ENCODE results near the gene ZNF691. TPM values are rescaled to one million over a fixed set of nuclear protein-coding genes. Genes with fewer than 3 reads are reported as not detected.

Gene ZNF691, protein sequence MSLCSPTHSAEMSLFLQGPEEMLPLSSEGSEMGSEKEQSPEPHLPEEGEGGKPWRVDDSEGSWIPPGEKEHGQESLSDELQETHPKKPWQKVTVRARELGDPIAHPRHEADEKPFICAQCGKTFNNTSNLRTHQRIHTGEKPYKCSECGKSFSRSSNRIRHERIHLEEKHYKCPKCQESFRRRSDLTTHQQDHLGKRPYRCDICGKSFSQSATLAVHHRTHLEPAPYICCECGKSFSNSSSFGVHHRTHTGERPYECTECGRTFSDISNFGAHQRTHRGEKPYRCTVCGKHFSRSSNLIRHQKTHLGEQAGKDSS
- 10 to 100 TPM in 1 of 2 donors, 1 to 10 TPM in 1; 8.2 to 14.5 TPM for total RNA-seq
- 1 to 10 TPM; 6.6 to 8.4 TPM for polyA plus RNA-seq
- long read RNA-seq, donor 1, transcript ZNF691-206 (2 exons, 1,577 nt): major isoform, 6 of 11 reads
- long read RNA-seq, donor 1, partial matches to known transcripts: 0 of 11 reads
- long read RNA-seq, donor 1, other reads (novel, unspliced or antisense): 0 of 11 reads
- long read RNA-seq, donor 2, partial matches to known transcripts: 0 of 3 reads
- long read RNA-seq, donor 2, other reads (novel, unspliced or antisense): 0 of 3 reads
- long read RNA-seq, donor 3, partial matches to known transcripts: 0 of 3 reads
- long read RNA-seq, donor 3, other reads (novel, unspliced or antisense): 0 of 3 reads
- long read RNA-seq, donor 4, partial matches to known transcripts: 0 of 7 reads
- long read RNA-seq, donor 4, other reads (novel, unspliced or antisense): 0 of 7 reads
- long read RNA-seq, donor 5, partial matches to known transcripts: 7 of 15 reads
- long read RNA-seq, donor 5, other reads (novel, unspliced or antisense): 0 of 15 reads

DNA sequence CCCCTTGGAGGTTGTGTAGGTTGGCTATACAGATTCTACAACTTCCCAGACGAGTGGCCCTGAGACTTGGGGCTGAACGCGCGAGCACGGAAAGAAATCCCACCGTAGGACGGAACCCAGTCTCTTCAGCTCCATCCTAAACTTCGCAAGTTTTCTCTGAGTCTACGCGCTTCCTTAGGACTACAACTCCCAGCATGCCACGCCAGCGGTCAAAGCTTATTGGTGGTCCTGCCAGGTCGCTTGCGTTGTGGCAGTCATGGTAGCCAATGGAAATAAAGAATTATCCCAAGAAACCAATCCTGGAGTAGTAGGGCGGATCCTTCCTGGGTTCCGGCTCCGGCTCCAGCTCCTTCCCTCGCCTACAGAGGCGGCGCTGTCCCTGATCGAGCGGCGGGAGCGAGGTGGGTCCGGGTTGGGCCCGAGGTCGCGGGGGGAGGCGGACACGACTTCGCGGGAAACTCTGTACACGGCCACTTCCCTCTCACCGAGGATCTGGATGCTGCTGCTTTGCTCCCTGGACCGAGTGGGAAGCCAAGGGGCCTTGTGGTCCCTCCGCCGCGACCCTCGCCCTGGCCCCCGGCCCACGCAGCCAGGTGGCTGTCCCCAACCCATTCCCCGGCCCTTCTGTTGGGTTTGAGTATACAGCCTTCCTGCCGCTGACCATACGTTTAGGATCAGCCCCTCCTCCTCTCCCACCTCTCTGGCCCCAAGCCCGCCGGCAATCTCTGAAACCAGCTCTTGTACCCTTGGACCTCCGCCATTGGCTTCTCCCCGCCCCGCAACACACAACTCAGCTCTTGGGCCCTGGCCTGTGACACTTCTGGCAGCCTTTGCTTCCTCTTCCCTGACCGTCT lies at the start of gene ZNF691:
Gene ZNF691 (plus strand): TSS at position 357 of the 854 bp plus-strand sequence. CDS start 3,046 bp downstream, outside the sequence.
- Histone ChIP-seq H3K27ac (ENCODE audit: low read depth in 1 of 2, low read length in 1 of 2) (peak within 1 kb of the TSS; percentile 68 to 90), H3K27me3 (ENCODE audit: control insufficient read depth in 3 of 3, insufficient read depth in 3 of 3, low read length in 2 of 3) (no peaks in the 10 kb centered on the region), H3K36me3 (ENCODE audit: control insufficient read depth in 4 of 4, insufficient read depth in 4 of 4, low read length in 4 of 4) (peaks cover 4 to 23% (median 16%) of the 10 kb centered on the region in 4 donors), H3K9ac (ENCODE audit: insufficient read depth in 1 of 2, low read length in 2 of 2) (peak within 1 kb of the TSS; percentile 65 to 85), H3K4me3 (peak within 1 kb of the TSS; percentile 81), H3K9me3 (ENCODE audit: control insufficient read depth in 4 of 4, insufficient read depth in 3 of 4, low read length in 3 of 4) (peaks cover 0 to 10% (median 0%) of the 10 kb centered on the region in 4 donors), H3K4me1 (ENCODE audit: control insufficient read depth in 5 of 5, insufficient read depth in 5 of 5, low read length in 5 of 5) (peaks cover 2 to 17% (median 6%) of the 10 kb centered on the region in 5 donors)
- TF ChIP-seq, protein P1, sequence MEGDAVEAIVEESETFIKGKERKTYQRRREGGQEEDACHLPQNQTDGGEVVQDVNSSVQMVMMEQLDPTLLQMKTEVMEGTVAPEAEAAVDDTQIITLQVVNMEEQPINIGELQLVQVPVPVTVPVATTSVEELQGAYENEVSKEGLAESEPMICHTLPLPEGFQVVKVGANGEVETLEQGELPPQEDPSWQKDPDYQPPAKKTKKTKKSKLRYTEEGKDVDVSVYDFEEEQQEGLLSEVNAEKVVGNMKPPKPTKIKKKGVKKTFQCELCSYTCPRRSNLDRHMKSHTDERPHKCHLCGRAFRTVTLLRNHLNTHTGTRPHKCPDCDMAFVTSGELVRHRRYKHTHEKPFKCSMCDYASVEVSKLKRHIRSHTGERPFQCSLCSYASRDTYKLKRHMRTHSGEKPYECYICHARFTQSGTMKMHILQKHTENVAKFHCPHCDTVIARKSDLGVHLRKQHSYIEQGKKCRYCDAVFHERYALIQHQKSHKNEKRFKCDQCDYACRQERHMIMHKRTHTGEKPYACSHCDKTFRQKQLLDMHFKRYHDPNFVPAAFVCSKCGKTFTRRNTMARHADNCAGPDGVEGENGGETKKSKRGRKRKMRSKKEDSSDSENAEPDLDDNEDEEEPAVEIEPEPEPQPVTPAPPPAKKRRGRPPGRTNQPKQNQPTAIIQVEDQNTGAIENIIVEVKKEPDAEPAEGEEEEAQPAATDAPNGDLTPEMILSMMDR (IDR thresholded peaks at IDR 0.05; ENCODE audit: control extremely low read depth, extremely low read depth): peak; percentile 10
- DNase-seq (peak; percentile 96 to 99 (median 98)), ATAC-seq (ENCODE audit: insufficient read depth, low FRiP score) (peak; percentile 96)
- WGBS, 2 donors: 1% methylated on average over 50 of the region's 50 CpGs

DNA sequence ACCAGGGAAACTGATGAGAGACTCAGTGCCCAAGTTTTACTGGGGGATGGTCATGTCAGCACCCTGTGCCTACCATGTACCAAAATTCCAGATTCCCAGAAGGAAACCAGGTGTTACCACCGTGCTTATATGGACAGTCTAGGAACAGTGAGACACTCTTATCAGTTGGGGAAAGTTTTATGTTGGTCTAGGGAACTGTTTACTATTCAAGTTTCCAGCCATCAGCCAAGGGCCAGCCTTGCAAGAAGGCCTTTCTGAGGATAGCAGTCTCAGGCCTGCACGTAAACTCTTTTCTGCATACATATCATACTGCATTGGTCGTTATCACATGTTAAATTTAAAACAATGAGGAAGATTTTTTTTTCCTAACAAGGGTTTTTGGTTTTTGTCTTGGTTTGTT lies 49.0 kb upstream of the ZNF691 start:
- no peak for ATAC-seq (ENCODE audit: insufficient read depth, low FRiP score)
- WGBS, 2 donors: 88 to 90% methylated on average over 3 of the region's 3 CpGs
- H3K9me3 ChIP-seq (ENCODE audit: control insufficient read depth in 4 of 4, insufficient read depth in 3 of 4, low read length in 3 of 4): no peaks in the 10 kb centered on the region

DNA sequence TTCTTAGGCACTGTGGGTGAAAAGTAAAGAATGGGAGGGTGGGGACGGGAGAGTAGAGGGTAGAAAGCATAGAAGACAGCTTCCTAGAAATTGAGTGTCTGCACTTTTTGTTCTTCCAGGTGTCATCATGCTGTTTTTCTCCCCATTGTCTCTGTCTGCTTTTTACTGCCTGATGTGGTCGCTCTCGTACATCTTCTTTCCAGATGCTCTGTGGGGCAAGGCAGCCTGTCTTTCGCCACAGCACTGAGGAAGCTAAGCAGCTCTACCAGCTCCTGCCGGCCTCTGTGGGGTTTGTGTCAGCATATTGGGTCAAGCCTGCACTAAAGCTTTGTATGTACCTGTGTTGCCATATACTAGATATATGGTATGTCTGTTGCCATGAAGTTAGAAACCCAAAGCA lies 48.4 kb upstream of the ZNF691 start:
- H3K4me1 ChIP-seq (ENCODE audit: control insufficient read depth in 5 of 5, insufficient read depth in 5 of 5, low read length in 5 of 5): peaks cover 0 to under 1% (median 0%) of the 10 kb centered on the region in 5 donors
- no peak for DNase-seq
- H3K9me3 ChIP-seq (ENCODE audit: control insufficient read depth in 4 of 4, insufficient read depth in 3 of 4, low read length in 3 of 4): no peaks in the 10 kb centered on the region
- H3K4me3 ChIP-seq: no peak overlapping the region
- H3K36me3 ChIP-seq (ENCODE audit: control insufficient read depth in 4 of 4, insufficient read depth in 4 of 4, low read length in 4 of 4): no peaks in the 10 kb centered on the region
- no peak for ATAC-seq (ENCODE audit: insufficient read depth, low FRiP score)
- TF ChIP-seq, protein P1 (IDR thresholded peaks at IDR 0.05; ENCODE audit: control extremely low read depth, extremely low read depth): no peak
- 85 to 87% methylated on average over 5 of the region's 5 CpGs for WGBS, 2 donors
- H3K27ac ChIP-seq (ENCODE audit: low read depth in 1 of 2, low read length in 1 of 2): no peak overlapping the region
- no peaks in the 10 kb centered on the region for H3K27me3 ChIP-seq (ENCODE audit: control insufficient read depth in 3 of 3, insufficient read depth in 3 of 3, low read length in 2 of 3)
- no peak overlapping the region for H3K9ac ChIP-seq (ENCODE audit: insufficient read depth in 1 of 2, low read length in 2 of 2)

More for the DNA sequence above, 49.0 kb upstream of the ZNF691 start:
- Histone ChIP-seq H3K36me3 (ENCODE audit: control insufficient read depth in 4 of 4, insufficient read depth in 4 of 4, low read length in 4 of 4) (no peaks in the 10 kb centered on the region), H3K27me3 (ENCODE audit: control insufficient read depth in 3 of 3, insufficient read depth in 3 of 3, low read length in 2 of 3) (no peaks in the 10 kb centered on the region), H3K9ac (ENCODE audit: insufficient read depth in 1 of 2, low read length in 2 of 2) (no peak overlapping the region), H3K4me1 (ENCODE audit: control insufficient read depth in 5 of 5, insufficient read depth in 5 of 5, low read length in 5 of 5) (peaks cover 0 to 3% (median 0%) of the 10 kb centered on the region in 5 donors), H3K27ac (ENCODE audit: low read depth in 1 of 2, low read length in 1 of 2) (no peak overlapping the region), H3K4me3 (no peak overlapping the region)
- TF ChIP-seq, protein P1 (IDR thresholded peaks at IDR 0.05; ENCODE audit: control extremely low read depth, extremely low read depth): no peak
- no peak for DNase-seq
